ENCODE results near the gene BTBD16.

GRCh38 chr10:122338609-122339441 is 67.7 kb downstream of the BTBD16 start:
- no peak for TF ChIP-seq POLR2A (IDR thresholded peaks at IDR 0.05; ENCODE audit: low read depth, low read length)
- no peak for TF ChIP-seq TAF1 (IDR thresholded peaks at IDR 0.05; ENCODE audit: low read depth, low read length)
- TF ChIP-seq POLR2AphosphoS5 (IDR thresholded peaks at IDR 0.05; ENCODE audit: low read depth, low read length) = no peak
- no peak for TF ChIP-seq SPI1 (IDR thresholded peaks at IDR 0.05; ENCODE audit: low read depth, low read length)
